WTC11 (cell line): ENCODE measurements around the gene TTC17. TPM values are rescaled to one million over a fixed set of nuclear protein-coding genes. Genes with fewer than 3 reads are reported as not detected.
A peak's percentile ranks its signal among the peaks of the same experiment; 100 is the strongest.

Source experiments
- ATAC-seq: fragments of 200-7000 bp; cut with Tn5 transposase; 2 replicates; pipeline ENCODE4 v1.10.0; 2021; ENCODE audit warnings: mild to moderate bottlenecking, moderate library complexity
- CTCF ChIA-PET: fragments of 300-600 bp; sonication (Branson Sonifier 250); formaldehyde crosslinking; loops from one replicate; lab custom pipeline; 2021; ENCODE audit warnings: antibody characterized with exemption; lab: Charles Lee
- POLR2A ChIA-PET: fragments of 350-600 bp; sonication (Branson Sonifier 250); formaldehyde crosslinking; loops from one replicate; lab custom pipeline; 2021; ENCODE audit warnings: antibody characterized with exemption; lab: Charles Lee
- DNase-seq: peaks from one replicate; pipeline ENCODE4 v3.0.0; 2021; ENCODE audit warnings: low spot score
- H3K27ac Mint-ChIP-seq: 2 replicates; pipeline ENCODE4 v1.8.0; 2021; ENCODE audit warnings: mixed read lengths
- H3K27me3 Mint-ChIP-seq: 2 replicates; pipeline ENCODE4 v1.8.0; 2021; ENCODE audit warnings: low read depth, mild to moderate bottlenecking, moderate library complexity, mixed read lengths
- H3K36me3 Mint-ChIP-seq: 2 replicates; pipeline ENCODE4 v1.8.0; 2021; ENCODE audit warnings: mixed read lengths
- H3K4me1 Mint-ChIP-seq: 2 replicates; pipeline ENCODE4 v1.8.0; 2022; ENCODE audit warnings: mixed read lengths
- H3K4me3 Mint-ChIP-seq: 2 replicates; pipeline ENCODE4 v1.8.0; 2021; ENCODE audit warnings: mild to moderate bottlenecking, moderate library complexity, mixed read lengths
- H3K9me3 Mint-ChIP-seq: 2 replicates; pipeline ENCODE4 v1.8.0; 2021; ENCODE audit warnings: mixed read lengths
- AFF4 ChIP-seq: sonication (generic); formaldehyde crosslinking; IDR thresholded peaks from 2 replicates; pipeline ENCODE4 v1.8.1; 2023; ENCODE audit warnings: mild to moderate bottlenecking, missing genetic modification reagents, borderline replicate concordance
- AR ChIP-seq: fragments of 250-450 bp; sonication (Bioruptor Pico); IDR thresholded peaks from 2 replicates; pipeline ENCODE4 v1.9.0; 2021; ENCODE audit warnings: mild to moderate bottlenecking
- ARID4B ChIP-seq: sonication (generic); formaldehyde crosslinking; IDR thresholded peaks from 2 replicates; pipeline ENCODE4 v1.8.0; 2023; ENCODE audit warnings: missing genetic modification reagents, mild to moderate bottlenecking, borderline replicate concordance
- CREB1 ChIP-seq: sonication (generic); formaldehyde crosslinking; IDR thresholded peaks from 2 replicates; pipeline ENCODE4 v1.8.0; 2023; ENCODE audit warnings: mild to moderate bottlenecking, missing genetic modification reagents
- E2F1 ChIP-seq: sonication (generic); formaldehyde crosslinking; IDR thresholded peaks from 2 replicates; pipeline ENCODE4 v1.8.0; 2022; ENCODE audit warnings: mild to moderate bottlenecking, missing genetic modification reagents
- GRHL2 ChIP-seq: fragments of 250-450 bp; sonication (Bioruptor Pico); IDR thresholded peaks from 2 replicates; pipeline ENCODE4 v1.8.0; 2022; ENCODE audit warnings: mild to moderate bottlenecking, moderate library complexity; ENCODE audit not compliant: insufficient replicate concordance, severe bottlenecking
- GTF2I ChIP-seq: fragments of 250-450 bp; sonication (Bioruptor Pico); conservative IDR thresholded peaks from 2 replicates; pipeline ENCODE4 v1.4.0; 2021; ENCODE audit warnings: mild to moderate bottlenecking
- HMGXB4 ChIP-seq: sonication (generic); formaldehyde crosslinking; IDR thresholded peaks from 2 replicates; pipeline ENCODE4 v1.8.1; 2023; ENCODE audit warnings: mild to moderate bottlenecking, moderate library complexity, missing genetic modification reagents
- IRF2 ChIP-seq: sonication (generic); formaldehyde crosslinking; IDR thresholded peaks from 2 replicates; pipeline ENCODE4 v1.8.0; 2022; ENCODE audit warnings: low read depth, missing genetic modification reagents, borderline replicate concordance
- JAZF1 ChIP-seq: fragments of 250-450 bp; sonication (Bioruptor Pico); IDR thresholded peaks from 2 replicates; pipeline ENCODE4 v1.9.0; 2021; ENCODE audit warnings: moderate library complexity, mild to moderate bottlenecking, inconsistent platforms
- MLX ChIP-seq: sonication (generic); formaldehyde crosslinking; IDR thresholded peaks from 2 replicates; pipeline ENCODE4 v1.8.1; 2023; ENCODE audit warnings: mild to moderate bottlenecking, missing genetic modification reagents, moderate library complexity
- PRDM15 ChIP-seq: sonication (generic); formaldehyde crosslinking; IDR thresholded peaks from 2 replicates; pipeline ENCODE4 v1.8.0; 2022; ENCODE audit warnings: missing genetic modification reagents
- RELA ChIP-seq: sonication (generic); formaldehyde crosslinking; IDR thresholded peaks from 2 replicates; pipeline ENCODE4 v1.8.1; 2022; ENCODE audit warnings: missing genetic modification reagents, mild to moderate bottlenecking, borderline replicate concordance
- SMAD3 ChIP-seq: sonication (generic); formaldehyde crosslinking; IDR thresholded peaks from 2 replicates; pipeline ENCODE4 v1.8.0; 2022; ENCODE audit warnings: missing genetic modification reagents, mild to moderate bottlenecking, borderline replicate concordance
- ZMAT4 ChIP-seq: fragments of 250-450 bp; sonication (Bioruptor Pico); IDR thresholded peaks from 2 replicates; pipeline ENCODE4 v1.9.0; 2021; ENCODE audit warnings: mild to moderate bottlenecking
- total RNA-seq: library from RNA; stranded (reverse); gene quantifications from 3 replicates; pipeline ENCODE4 v1.2.3, GENCODE V29; 2021

The TTC17 gene
- total RNA-seq, 1 experiment from 2014 or later, result 69.0 TPM

- Mint-ChIP-seq H3K36me3 (peaks cover 3% of the 10 kb centered on the region; the same call in 1 of the 2 replicates), H3K27me3 (peaks cover 40% of the 10 kb centered on the region), H3K4me1 (peaks cover 6% of the 10 kb centered on the region), H3K9me3 (peaks cover 11% of the 10 kb centered on the region), H3K27ac (no peak overlapping the region), H3K4me3 (peak overlapping the region; percentile 15; the same call in 1 of the 2 replicates)
- POLR2A ChIA-PET, result no interaction called here
- CTCF ChIA-PET, result interaction anchor here (0.9 to 1.2 kb wide), 2 partner anchors 23 to 34 kb away, joined by 3 to 4 read pairs; no protein-coding TSS in a partner anchor
- peak; percentile 56; the same call in 1 of the 2 replicates for ATAC-seq
- no peak for DNase-seq
- no peak for TF ChIP-seq AFF4 (CRISPR knock-in tag)
- no peak for TF ChIP-seq HMGXB4 (CRISPR knock-in tag)
- no peak for TF ChIP-seq ZMAT4 (CRISPR knock-in tag)
- TF ChIP-seq GRHL2, result no peak
- no peak for TF ChIP-seq IRF2 (CRISPR knock-in tag)
- no peak for TF ChIP-seq ARID4B
- no peak for TF ChIP-seq RELA (CRISPR knock-in tag)
- TF ChIP-seq AR, result no peak
- TF ChIP-seq JAZF1 (CRISPR knock-in tag), result no peak
- TF ChIP-seq CREB1 (CRISPR knock-in tag), result no peak
- TF ChIP-seq GTF2I, result no peak
- TF ChIP-seq MLX (CRISPR knock-in tag), result no peak
- no peak for TF ChIP-seq SMAD3 (CRISPR knock-in tag)
- TF ChIP-seq E2F1 (CRISPR knock-in tag), result no peak
- TF ChIP-seq PRDM15, result no peak
These were observed 179.3 kb downstream of the TTC17 start for GRCh38 chr11:43537833-43538615.
